ENCODE measurements around the gene NOP14.
"Not testable (repeated sequence)": the region's sequence is repeated elsewhere in the genome, so short reads cannot be mapped to it uniquely, and the experiment has no call there.

NOP14 gene

DNA sequence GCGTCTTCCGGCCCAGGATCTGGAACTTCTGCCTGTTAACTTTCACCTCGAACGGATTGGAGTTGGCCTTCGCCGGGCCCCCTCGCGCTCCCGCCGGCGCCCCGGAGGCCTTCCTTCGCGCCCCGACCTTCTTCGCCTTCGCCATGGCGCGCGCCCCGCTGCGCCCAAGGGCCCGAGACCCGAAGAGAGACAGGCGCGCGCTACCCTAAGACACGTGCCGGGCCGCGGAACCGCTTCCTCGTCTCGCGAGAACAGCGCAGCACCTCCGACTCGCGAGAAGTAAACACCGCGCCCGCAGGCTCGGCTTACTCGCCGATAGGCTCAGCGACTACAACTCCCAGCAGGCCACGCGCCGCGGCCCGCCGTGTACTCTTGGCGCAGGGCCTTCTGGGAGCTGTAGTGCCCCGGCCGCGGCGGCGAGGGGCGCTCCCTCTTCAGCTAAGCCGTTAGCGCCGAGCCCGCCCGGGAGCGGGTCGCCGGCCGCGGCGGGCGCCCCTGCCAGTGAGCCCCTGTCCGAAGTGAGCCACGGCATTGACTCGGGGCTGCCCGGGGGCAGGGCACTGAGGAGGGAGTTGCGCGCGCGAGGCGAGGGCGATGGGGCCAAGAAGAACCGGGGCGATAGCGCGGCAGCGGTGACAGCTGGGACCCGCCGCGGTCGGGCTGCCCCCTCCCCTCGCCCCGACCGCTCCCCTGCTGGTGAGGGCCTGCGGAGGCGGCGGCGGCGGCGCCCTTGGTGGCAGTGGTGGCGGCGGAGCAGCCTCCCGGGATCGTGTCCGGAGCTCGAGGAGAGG is at the start of gene NOP14, which contains the start of gene GRK4:
TSS of gene NOP14 (minus strand) at position 232 of the 791 bp plus-strand sequence. CDS start at position 145, 87 bp downstream.
TSS of gene GRK4 (plus strand) at position 397 of the 791 bp plus-strand sequence. CDS start 500 bp downstream, outside the sequence.
- peak; percentile 97 for DNase-seq (ENCODE audit: low spot score)

- no peak for DNase-seq (ENCODE audit: low spot score)
Observed at GRCh38 chr4:3011456-3012220, 48.4 kb upstream of the NOP14 start.

DNA sequence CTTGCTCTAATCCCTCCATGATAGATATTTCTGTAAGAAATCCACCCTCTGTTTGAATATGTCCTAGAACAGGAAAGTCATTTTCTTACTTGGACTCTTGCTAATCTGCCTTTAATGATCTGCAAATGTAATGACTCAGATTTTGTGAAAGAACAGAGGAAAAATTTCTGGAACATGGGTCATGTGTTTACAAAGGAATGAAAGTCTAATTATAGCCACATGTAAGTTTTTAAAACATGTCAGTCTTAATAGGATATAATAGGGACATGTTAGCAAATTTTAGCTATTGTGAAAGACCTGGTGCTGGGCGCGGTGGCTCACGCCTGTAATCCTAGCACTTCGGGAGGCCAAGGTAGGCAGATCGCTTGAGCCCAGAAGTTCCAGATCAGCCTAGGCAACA is 47.8 kb upstream of the NOP14 start:
- no peak for DNase-seq (ENCODE audit: low spot score)

DNA sequence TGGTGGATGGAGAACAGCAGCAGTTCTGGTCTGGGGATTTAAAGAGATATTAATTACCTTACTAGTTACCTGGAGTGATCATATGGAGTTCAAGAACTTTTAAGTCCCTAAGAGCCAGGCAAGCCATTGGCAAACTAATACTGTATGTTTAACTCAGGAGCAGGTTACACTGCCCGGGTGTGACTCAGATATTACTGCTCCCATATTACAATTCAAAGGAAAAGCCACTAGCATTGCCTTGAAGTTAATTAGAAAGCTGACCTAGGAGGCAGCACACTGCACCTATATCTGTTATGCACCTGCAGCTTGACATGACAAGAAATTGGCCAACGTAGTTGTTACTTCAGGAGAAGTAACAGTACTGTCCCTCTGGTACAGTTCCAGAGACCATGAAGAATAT is 47.4 kb upstream of the NOP14 start:
- no peak for DNase-seq (ENCODE audit: low spot score)

DNA sequence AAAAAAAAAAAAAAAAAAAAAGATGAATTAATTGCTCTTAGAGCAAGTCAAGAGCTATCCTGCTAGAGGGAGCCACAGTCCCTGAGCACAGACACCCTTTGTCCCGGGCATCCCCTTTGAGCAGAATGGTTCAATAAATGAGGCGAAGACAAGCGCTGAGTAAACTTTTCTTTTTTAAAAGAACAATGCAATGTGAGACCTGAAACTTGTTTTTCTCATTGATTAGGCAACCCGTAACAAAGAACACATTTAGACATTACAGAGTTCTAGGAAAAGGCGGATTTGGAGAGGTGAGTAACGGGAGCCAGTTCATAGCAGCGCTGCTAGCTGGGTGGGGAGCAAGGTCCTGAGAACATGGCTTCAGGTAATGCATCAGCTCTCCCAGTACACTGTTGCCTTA is 46.2 kb upstream of the NOP14 start:
- DNase-seq (ENCODE audit: low spot score) = peak; percentile 9

DNA sequence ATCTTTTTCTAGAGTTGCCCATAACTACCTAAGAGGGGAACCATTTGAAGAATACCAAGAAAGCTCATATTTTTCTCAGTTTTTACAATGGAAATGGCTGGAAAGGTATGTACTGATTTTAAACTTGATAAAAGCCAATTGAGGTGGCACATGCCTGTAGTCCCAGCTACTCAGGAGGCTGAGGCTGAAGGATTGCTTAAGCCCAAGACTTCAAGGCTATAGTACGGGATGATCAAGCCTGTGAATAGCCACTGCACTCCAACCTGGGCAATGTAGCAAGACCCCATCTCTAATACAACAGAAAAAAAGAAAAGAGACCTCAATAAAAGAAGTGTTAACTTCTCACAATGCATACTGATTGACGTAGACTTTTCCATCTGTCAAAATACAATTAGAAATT is 44.5 kb upstream of the NOP14 start:
- no peak for DNase-seq (ENCODE audit: low spot score)

GRCh38 chr4:2996415-2996814 is 33.2 kb upstream of the NOP14 start:
- no peak for DNase-seq (ENCODE audit: low spot score)

GRCh38 chr4:2995546-2996265 is 32.5 kb upstream of the NOP14 start:
- no peak for DNase-seq (ENCODE audit: low spot score)

- no peak for DNase-seq (ENCODE audit: low spot score)
Observed at GRCh38 chr4:2994917-2995316, 31.7 kb upstream of the NOP14 start.

DNA sequence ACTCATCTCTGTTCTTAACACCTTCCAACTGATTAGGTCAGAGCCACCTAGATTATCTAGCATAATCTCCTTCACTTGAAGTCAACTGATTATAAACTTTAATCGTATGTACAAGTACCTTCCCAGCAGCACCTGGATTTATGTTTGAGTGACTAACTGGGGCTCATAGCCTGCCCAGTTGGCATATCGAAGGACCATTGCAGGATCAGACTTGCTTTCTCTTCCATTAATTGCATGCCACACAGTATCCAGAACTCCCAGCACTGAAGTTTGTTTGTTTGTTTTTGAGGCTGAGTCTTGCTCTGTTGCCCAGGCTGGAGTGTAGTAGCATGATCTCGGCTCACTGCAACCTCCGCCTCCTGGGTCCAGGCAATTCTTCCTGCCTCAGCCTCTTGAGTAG is 28.0 kb upstream of the NOP14 start:
- DNase-seq (ENCODE audit: low spot score) = no peak

- DNase-seq (ENCODE audit: low spot score) = not testable (repeated sequence)
Observed at GRCh38 chr4:2983715-2984114, 20.5 kb upstream of the NOP14 start.

DNA sequence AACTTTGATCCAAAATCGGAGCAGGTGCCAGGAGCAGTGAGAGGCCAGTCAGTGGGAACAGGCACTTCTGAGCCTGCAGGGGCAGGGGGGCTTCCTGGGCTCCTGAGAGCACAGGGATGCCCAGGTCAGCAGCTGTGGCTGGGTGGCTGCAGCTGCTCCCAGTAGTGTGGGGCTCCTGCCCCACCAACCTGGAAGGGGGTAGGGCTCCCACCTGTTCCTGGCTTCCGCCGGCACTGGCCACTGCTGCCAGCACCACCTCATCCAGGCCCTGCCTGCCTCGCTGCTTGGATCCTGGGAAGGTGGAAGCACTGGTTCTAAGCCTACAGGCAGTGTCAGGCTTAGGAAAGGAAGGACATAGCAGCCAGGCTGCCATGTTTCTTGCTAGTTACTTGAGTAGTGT is 18.8 kb upstream of the NOP14 start:
- no peak for DNase-seq (ENCODE audit: low spot score)

DNA sequence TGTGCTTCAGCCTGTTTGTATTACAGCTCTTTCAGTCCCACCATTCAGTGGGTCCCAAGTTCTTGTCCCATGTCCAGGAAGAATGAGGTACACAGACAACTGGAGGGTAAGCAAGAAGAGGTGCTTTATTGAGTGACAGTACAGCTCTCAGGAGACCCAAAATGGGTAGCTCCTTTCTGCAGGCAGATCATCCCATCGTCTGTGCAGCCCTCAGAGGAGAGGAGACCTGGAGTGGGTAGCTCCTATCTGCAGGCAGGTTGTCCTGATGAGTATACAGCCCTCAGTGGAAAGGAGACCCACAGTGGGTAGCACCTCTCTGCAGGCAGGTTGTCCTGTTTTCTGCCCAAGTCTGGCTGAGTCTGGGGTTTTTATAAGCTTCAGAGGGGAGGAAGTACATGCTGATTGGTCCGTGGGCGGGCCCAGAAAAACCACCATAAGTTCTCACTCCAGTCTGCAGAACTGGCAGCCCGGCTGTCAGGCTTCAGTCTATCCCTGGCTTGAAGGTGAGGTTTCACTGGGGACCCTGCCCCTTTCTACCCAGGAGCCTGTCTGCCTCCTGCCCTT is 18.1 kb upstream of the NOP14 start:
- DNase-seq (ENCODE audit: low spot score) = no peak

DNA sequence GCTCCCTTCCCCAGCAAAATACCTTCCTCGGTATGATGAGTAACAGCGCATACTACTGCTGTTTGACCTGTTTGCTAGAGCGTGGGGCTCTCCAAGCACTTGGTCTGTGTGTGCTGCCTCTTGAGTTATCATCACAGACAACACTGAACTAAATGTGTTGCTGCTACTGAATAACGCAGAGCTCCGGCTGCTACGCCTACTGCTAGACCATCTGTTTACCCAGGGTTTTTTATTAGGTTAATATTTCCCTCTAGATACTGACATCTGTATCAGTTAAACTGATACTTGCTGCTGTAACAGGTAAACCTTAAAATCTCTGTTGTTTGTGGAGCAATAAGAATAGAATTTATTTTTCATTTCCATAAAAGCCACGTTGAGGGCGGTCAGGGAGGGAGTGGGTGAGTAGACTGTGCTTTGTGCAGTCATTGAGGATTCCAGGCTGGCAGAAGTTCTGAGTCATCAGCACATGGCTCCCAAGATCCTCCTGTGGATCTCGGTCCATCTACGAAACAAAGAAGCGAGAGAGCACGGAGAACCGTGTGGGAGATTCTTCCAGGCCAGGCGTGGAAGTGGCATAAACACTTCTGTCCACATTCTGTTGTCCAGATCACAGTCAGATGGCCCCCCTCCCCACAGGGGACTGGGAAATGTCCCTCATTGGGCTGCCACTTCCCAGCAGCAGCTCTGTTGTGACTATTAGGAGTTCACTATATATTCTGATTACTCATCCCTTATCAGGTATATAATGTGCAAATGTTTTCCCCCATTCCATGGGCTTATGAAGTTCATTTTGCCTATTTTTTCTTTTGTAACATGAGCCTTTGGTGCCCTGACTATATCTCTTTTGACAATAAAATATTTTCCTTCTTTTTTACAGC is 14.2 kb upstream of the NOP14 start:
- peak; percentile 76 for DNase-seq (ENCODE audit: low spot score)

- no peak for DNase-seq (ENCODE audit: low spot score)
Observed at GRCh38 chr4:2971275-2971674, 8.1 kb upstream of the NOP14 start.

GRCh38 chr4:2968381-2968780 is 5.2 kb upstream of the NOP14 start:
- no peak for DNase-seq (ENCODE audit: low spot score)

- DNase-seq (ENCODE audit: low spot score) = peak; percentile 51
Observed at GRCh38 chr4:2965262-2965661, 2.1 kb upstream of the NOP14 start.

- no peak for DNase-seq (ENCODE audit: low spot score)
Observed at GRCh38 chr4:2964706-2965258, 1.6 kb upstream of the NOP14 start.

GRCh38 chr4:2963966-2964471 is 813 bp upstream of the NOP14 start:
- peak; percentile 49 for DNase-seq (ENCODE audit: low spot score)

- DNase-seq (ENCODE audit: low spot score) = peak; percentile 78
Observed at GRCh38 chr4:2962614-2963174, 512 bp downstream of the NOP14 start.
